Astrocyte (in vitro differentiated cells and primary cell): ENCODE results near the gene PLGRKT. TPM values are rescaled to one million over a fixed set of nuclear protein-coding genes. Genes with fewer than 3 reads are reported as not detected.

Source experiments
- DNase-seq: peaks from one replicate; pipeline ENCODE4 v3.0.0-alpha.2; 2010; ENCODE audit warnings: low read depth
- FAIRE-seq: peaks from 2 replicates; lab custom pipeline; 2011; peaks lifted over from hg19 to GRCh38; lab: Jason Lieb, UNC
- H2AFZ ChIP-seq: 2 replicates; pipeline ENCODE4 v1.6.0; 2012; ENCODE audit warnings: low read depth, low read length, inconsistent platforms
- H3K27ac ChIP-seq: 2 replicates; pipeline ENCODE4 v1.5.1; 2011; ENCODE audit warnings: low read depth, low read length, inconsistent platforms
- H3K27me3 ChIP-seq: 2 replicates; pipeline ENCODE4 v1.6.0; 2011; ENCODE audit warnings: low read length, inconsistent platforms; ENCODE audit not compliant: insufficient read depth
- H3K36me3 ChIP-seq: 2 replicates; pipeline ENCODE4 v1.5.1; 2011; ENCODE audit warnings: low read length, inconsistent platforms; ENCODE audit not compliant: insufficient read depth
- H3K4me1 ChIP-seq: 2 replicates; pipeline ENCODE4 v1.5.1; 2011; ENCODE audit warnings: low read length, inconsistent platforms; ENCODE audit not compliant: insufficient read depth
- H3K4me2 ChIP-seq: 2 replicates; pipeline ENCODE4 v1.6.0; 2012; ENCODE audit warnings: low read length, inconsistent platforms
- H3K4me3 ChIP-seq: 2 replicates; pipeline ENCODE4 v1.5.1; 2011; ENCODE audit warnings: low read depth, mild to moderate bottlenecking, low read length, inconsistent platforms; ENCODE audit not compliant: insufficient read depth
- H3K79me2 ChIP-seq: 2 replicates; pipeline ENCODE4 v1.6.0; 2012; ENCODE audit warnings: mild to moderate bottlenecking, low read length, inconsistent platforms; ENCODE audit not compliant: insufficient read depth
- H3K9ac ChIP-seq: 2 replicates; pipeline ENCODE4 v1.6.0; 2012; ENCODE audit warnings: mild to moderate bottlenecking, low read length, inconsistent platforms
- H3K9me3 ChIP-seq: 2 replicates; pipeline ENCODE4 v1.5.1; 2012; ENCODE audit warnings: low read depth, mild to moderate bottlenecking, low read length, inconsistent platforms; ENCODE audit not compliant: insufficient read depth
- H4K20me1 ChIP-seq: 2 replicates; pipeline ENCODE4 v1.6.0; 2012; ENCODE audit warnings: low read length, inconsistent platforms; ENCODE audit not compliant: insufficient read depth
- H3K27ac Mint-ChIP-seq: one replicate; pipeline ENCODE4 v1.8.0; 2021; ENCODE audit warnings: mild to moderate bottlenecking, mixed read lengths; ENCODE audit not compliant: unreplicated experiment
- H3K27me3 Mint-ChIP-seq: one replicate; pipeline ENCODE4 v1.8.0; 2021; ENCODE audit warnings: low read depth, mixed read lengths; ENCODE audit not compliant: unreplicated experiment
- H3K36me3 Mint-ChIP-seq: one replicate; pipeline ENCODE4 v1.8.0; 2021; ENCODE audit warnings: low read depth, mixed read lengths; ENCODE audit not compliant: unreplicated experiment
- H3K4me1 Mint-ChIP-seq: one replicate; pipeline ENCODE4 v1.8.0; 2021; ENCODE audit warnings: low read depth, mixed read lengths; ENCODE audit not compliant: unreplicated experiment
- H3K4me3 Mint-ChIP-seq: one replicate; pipeline ENCODE4 v1.8.0; 2021; ENCODE audit warnings: mild to moderate bottlenecking, moderate library complexity, mixed read lengths; ENCODE audit not compliant: unreplicated experiment
- H3K9me3 Mint-ChIP-seq: one replicate; pipeline ENCODE4 v1.8.0; 2021; ENCODE audit warnings: mild to moderate bottlenecking, mixed read lengths; ENCODE audit not compliant: unreplicated experiment
- EZH2 ChIP-seq: IDR thresholded peaks from 2 replicates; pipeline ENCODE4 v1.6.1; 2012; ENCODE audit warnings: mild to moderate bottlenecking, low read length, inconsistent platforms; ENCODE audit not compliant: insufficient read depth
- total RNA-seq: library from RNA; stranded (reverse); gene quantifications from 2 replicates; pipeline ENCODE4 v1.2.1, GENCODE V29; 2021
- TF ChIP-seq, protein P1 (sequence below): IDR thresholded peaks from 2 replicates; pipeline ENCODE4 v1.5.1; 2011; ENCODE audit warnings: low read depth, mild to moderate bottlenecking, inconsistent platforms, low read length, moderate library complexity; ENCODE audit not compliant: insufficient read depth

Gene PLGRKT
- total RNA-seq, 1 donor from 2014 or later = 10.6 TPM

DNA sequence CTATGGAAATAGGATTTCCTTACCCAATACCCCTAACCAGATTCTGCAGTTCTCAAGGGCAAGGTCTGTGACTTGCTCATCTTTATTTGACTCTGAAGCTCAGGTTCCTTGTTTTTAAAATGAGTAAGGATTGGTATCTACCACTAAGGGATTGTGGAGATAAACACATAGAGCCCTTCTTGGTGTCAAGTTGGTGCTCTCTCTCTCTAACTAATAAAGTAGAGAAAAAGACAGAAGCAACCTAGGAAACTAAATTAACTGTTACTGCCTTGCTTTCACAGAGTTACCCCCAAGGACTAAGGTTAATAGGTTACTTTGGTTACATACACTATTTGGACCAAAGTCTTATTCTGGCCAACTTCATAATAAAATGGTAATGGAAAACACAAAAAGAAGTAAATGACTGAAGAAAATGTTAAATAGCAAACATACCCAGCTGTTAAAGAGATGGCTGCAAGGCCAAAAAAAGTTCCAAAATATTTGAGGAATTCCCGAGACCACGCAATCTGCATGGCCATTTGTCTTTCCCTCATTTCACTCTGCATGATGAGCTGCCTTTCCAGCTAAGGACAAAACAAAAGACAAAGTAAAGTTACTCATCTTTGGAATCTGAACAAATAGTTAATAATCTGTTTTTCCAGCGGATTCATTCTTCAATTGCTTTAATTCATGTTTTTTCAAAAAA is 76.3 kb downstream of the PLGRKT start:
- Mint-ChIP-seq H3K27me3 (no peaks in the 10 kb centered on the region), H3K4me1 (peaks cover 11% of the 10 kb centered on the region), H3K27ac (no peak overlapping the region), H3K36me3 (no peaks in the 10 kb centered on the region), H3K9me3 (peaks cover 4% of the 10 kb centered on the region), H3K4me3 (no peak overlapping the region)
- no peak overlapping the region for H3K4me2 ChIP-seq
- no peaks in the 10 kb centered on the region for H4K20me1 ChIP-seq
- no peak for FAIRE-seq
- no peaks in the 10 kb centered on the region for H3K9me3 ChIP-seq
- H3K36me3 ChIP-seq = peaks cover 4% of the 10 kb centered on the region
- H3K4me3 ChIP-seq = no peak overlapping the region
- H3K4me1 ChIP-seq = no peaks in the 10 kb centered on the region
- H3K9ac ChIP-seq = no peak overlapping the region
- H2AFZ ChIP-seq = no peak overlapping the region
- H3K27me3 ChIP-seq = no peaks in the 10 kb centered on the region
- no peak overlapping the region for H3K27ac ChIP-seq
- no peaks in the 10 kb centered on the region for H3K79me2 ChIP-seq
- TF ChIP-seq EZH2 = no peak
- TF ChIP-seq, protein P1, sequence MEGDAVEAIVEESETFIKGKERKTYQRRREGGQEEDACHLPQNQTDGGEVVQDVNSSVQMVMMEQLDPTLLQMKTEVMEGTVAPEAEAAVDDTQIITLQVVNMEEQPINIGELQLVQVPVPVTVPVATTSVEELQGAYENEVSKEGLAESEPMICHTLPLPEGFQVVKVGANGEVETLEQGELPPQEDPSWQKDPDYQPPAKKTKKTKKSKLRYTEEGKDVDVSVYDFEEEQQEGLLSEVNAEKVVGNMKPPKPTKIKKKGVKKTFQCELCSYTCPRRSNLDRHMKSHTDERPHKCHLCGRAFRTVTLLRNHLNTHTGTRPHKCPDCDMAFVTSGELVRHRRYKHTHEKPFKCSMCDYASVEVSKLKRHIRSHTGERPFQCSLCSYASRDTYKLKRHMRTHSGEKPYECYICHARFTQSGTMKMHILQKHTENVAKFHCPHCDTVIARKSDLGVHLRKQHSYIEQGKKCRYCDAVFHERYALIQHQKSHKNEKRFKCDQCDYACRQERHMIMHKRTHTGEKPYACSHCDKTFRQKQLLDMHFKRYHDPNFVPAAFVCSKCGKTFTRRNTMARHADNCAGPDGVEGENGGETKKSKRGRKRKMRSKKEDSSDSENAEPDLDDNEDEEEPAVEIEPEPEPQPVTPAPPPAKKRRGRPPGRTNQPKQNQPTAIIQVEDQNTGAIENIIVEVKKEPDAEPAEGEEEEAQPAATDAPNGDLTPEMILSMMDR = no peak
- DNase-seq = peak; percentile 20

DNA sequence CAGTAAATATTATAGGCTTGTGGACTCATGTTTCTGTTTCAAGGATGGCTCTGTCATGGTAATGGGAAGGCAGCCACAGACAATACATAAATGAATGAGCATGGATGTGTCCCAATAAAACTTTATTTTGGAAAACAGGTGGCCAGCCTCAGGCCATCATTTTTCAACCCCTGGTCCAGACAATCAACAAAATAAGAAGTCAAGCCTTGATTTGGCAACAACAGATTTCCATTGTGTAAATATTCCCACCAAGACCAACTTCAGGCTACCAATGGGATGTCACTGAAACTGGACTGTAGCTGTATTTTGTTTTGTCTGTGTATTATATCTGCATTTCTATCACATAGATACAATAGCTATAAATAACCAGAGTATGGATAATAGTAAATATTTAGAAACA is 77.4 kb downstream of the PLGRKT start:
- Histone ChIP-seq H3K36me3 (peaks cover 4% of the 10 kb centered on the region), H3K9ac (no peak overlapping the region), H3K27ac (no peak overlapping the region), H3K9me3 (no peaks in the 10 kb centered on the region), H3K4me2 (no peak overlapping the region), H2AFZ (no peak overlapping the region), H3K79me2 (no peaks in the 10 kb centered on the region), H3K4me1 (no peaks in the 10 kb centered on the region), H3K27me3 (no peaks in the 10 kb centered on the region), H4K20me1 (no peaks in the 10 kb centered on the region), H3K4me3 (no peak overlapping the region)
- peaks cover 4% of the 10 kb centered on the region for H3K9me3 Mint-ChIP-seq
- no peak overlapping the region for H3K27ac Mint-ChIP-seq
- FAIRE-seq (no peak), DNase-seq (no peak)
- peaks cover 11% of the 10 kb centered on the region for H3K4me1 Mint-ChIP-seq
- no peaks in the 10 kb centered on the region for H3K36me3 Mint-ChIP-seq
- H3K27me3 Mint-ChIP-seq = no peaks in the 10 kb centered on the region
- H3K4me3 Mint-ChIP-seq = no peak overlapping the region
- TF ChIP-seq, protein P1 = no peak
- no peak for TF ChIP-seq EZH2

DNA sequence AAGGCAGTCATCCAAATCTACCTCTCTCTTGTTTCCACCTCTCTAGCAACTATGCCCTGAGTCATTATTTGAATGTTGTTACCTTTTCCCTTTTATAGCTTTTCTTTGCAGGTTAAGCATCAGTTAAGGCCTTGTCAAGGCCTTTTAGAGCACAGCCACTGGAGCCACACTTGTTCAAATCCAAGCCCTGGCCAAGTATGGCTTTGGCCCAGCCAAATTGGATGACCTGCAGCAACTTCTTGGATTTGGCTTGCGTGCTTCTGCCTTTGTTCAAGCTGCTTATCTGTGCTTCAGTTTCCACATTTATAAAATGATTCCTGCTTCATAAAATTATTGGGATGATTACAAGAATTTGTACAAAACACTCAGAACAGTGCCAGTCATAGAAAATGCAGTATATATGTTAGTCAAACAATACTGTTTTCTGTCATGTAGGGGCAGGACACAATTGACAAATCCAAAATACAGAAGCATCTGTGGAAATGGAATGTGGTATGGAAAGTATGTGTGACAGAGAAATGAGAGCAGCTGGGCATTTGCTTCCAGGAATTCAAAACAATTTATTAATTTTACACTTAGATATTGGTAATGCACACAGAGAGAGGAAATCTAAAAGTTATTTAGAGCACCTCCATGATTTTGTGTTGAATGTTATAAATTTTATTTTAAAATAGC is 80.2 kb downstream of the PLGRKT start:
- no peak for TF ChIP-seq EZH2
- TF ChIP-seq, protein P1 = no peak
- H3K36me3 Mint-ChIP-seq = no peaks in the 10 kb centered on the region
- peaks cover 16% of the 10 kb centered on the region for H3K4me1 Mint-ChIP-seq

More for the DNA sequence above, 80.2 kb downstream of the PLGRKT start:
- Histone ChIP-seq H3K36me3 (peaks cover 4% of the 10 kb centered on the region), H3K4me2 (no peak overlapping the region), H3K4me1 (no peaks in the 10 kb centered on the region), H3K9ac (no peak overlapping the region), H3K27ac (no peak overlapping the region), H4K20me1 (no peaks in the 10 kb centered on the region), H3K79me2 (no peaks in the 10 kb centered on the region), H3K4me3 (no peak overlapping the region), H2AFZ (no peak overlapping the region), H3K9me3 (no peaks in the 10 kb centered on the region), H3K27me3 (no peaks in the 10 kb centered on the region)
- Mint-ChIP-seq H3K4me3 (no peak overlapping the region), H3K9me3 (peaks cover 4% of the 10 kb centered on the region), H3K27ac (no peak overlapping the region), H3K27me3 (peaks cover 2% of the 10 kb centered on the region)
- no peak for DNase-seq
- FAIRE-seq = peak; percentile 5
